Heart left ventricle (tissue), 16 donors: ENCODE data around the gene ARL6. TPM values are rescaled to one million over a fixed set of nuclear protein-coding genes. Genes with fewer than 3 reads are reported as not detected.

Experiments
- ATAC-seq, 4 donors: fragments of 200-7000 bp; cut with Tn5 transposase; one replicate each; pipeline ENCODE4 v1.9.1; 2020 to 2022; ENCODE audit warnings: moderate library complexity in 4 of 4, mild to moderate bottlenecking in 3 of 4, moderate number of reproducible peaks in 1 of 4
- DNase-seq, 5 donors: peaks; one replicate each; pipeline ENCODE4 v3.0.0-alpha.2; 2020
- H3K27ac ChIP-seq, 12 donors: fragments of 200-600 bp; sonication (generic) in 4 of 12; one replicate each; pipeline versions ENCODE4 v1.5.0 to v1.8.0; 2016 to 2022; ENCODE audit warnings: mild to moderate bottlenecking in 2 of 12
- H3K27me3 ChIP-seq, 9 donors: fragments of 200-600 bp; sonication (generic) in 2 of 9; one replicate each; pipeline versions ENCODE4 v1.5.1 to v1.8.0; 2016 to 2022; ENCODE audit warnings: mild to moderate bottlenecking in 3 of 9
- H3K36me3 ChIP-seq, 9 donors: fragments of 200-600 bp; sonication (generic) in 2 of 9; one replicate each; pipeline versions ENCODE4 v1.5.0 to v1.8.0; 2018 to 2022; ENCODE audit warnings: mild to moderate bottlenecking in 2 of 9
- H3K4me1 ChIP-seq, 12 donors: fragments of 200-600 bp; sonication (generic) in 4 of 12; one replicate each; pipeline versions ENCODE4 v1.5.0 to v1.8.0; 2016 to 2022; ENCODE audit warnings: mild to moderate bottlenecking in 3 of 12
- H3K4me3 ChIP-seq, 12 donors: fragments of 200-600 bp; sonication (generic) in 4 of 12; one replicate each; pipeline versions ENCODE4 v1.5.0 to v1.8.0; 2017 to 2022; ENCODE audit warnings: mild to moderate bottlenecking in 9 of 12, moderate library complexity in 4 of 12
- H3K9me3 ChIP-seq, 12 donors: fragments of 200-600 bp; sonication (generic) in 4 of 12; one replicate each; pipeline versions ENCODE4 v1.5.0 to v1.8.0; 2016 to 2022; ENCODE audit warnings: mild to moderate bottlenecking in 1 of 12
- POLR2A ChIP-seq, 2 donors: fragments of 450-650 bp; IDR thresholded peaks; one replicate each; pipeline ENCODE4 v1.6.1; 2017; ENCODE audit warnings: antibody characterized with exemption in 2 of 2, mild to moderate bottlenecking in 2 of 2, moderate library complexity in 2 of 2
- WGBS, 4 donors: extraction: QIAGEN DNeasy Blood & Tissue Kit in 2 of 4; methylation state at CpG; one replicate each; pipeline versions ENCODE4 v1.1.5 to v1.1.7; 2013 to 2018; 5-methylcytosine and 5-hydroxymethylcytosine counted together
- intact Hi-C, 10 donors: fragments of 100-400 bp; cut with DNase I; formaldehyde crosslinking; loops; one replicate each; pipeline versions ENCODE4 v1.11.1 to v1.14.2; 2022
- polyA plus RNA-seq, 2 donors: library from polyadenylated mRNA; stranded (reverse); fragments of 200-250 nt; gene quantifications; one replicate each; pipeline ENCODE4 v1.2.3, GENCODE V29; 2013
- total RNA-seq, 9 donors: library from RNA; depleted of rRNA in 2 of 9; stranded (reverse); fragments of >200 nt in 2 of 9; fragmentation: NEBNext Ultra II Directional in 3 of 9; extraction: Animal tissue kit (Norgen Biotek cat#: 25700) in 3 of 9; gene quantifications; one replicate each; pipeline versions ENCODE4 v1.1.0 to v1.2.4, GENCODE V29; 2016 to 2023
- TF ChIP-seq, protein P1 (sequence below), 12 donors: fragments of 200-600 bp; sonication (generic) in 4 of 12; IDR thresholded peaks; one replicate each; pipeline versions ENCODE4 v1.5.0 to v1.8.0; 2018 to 2022; ENCODE audit warnings: antibody characterized with exemption in 12 of 12, mild to moderate bottlenecking in 5 of 12
- donor health status: ischemic (EF 13 %, LVEDD 7.1; RV severe dilation, severe dysfunction).
- donor health status: healthy with polysubstance abuse.
- donor health status: DM: no; HTN: yes; CAD: no.
- donor health status: DM: no; HTN: no; CAD: no.
- donor health status: ischemic (EF 25% LVEDD 6.9; RV normal size, moderate dysfunction).
- donor health status: ischemic (EF 25% LVEDD 5.7; RV mildly dilated, moderate dysfunction).
- donor health status: healthy.
- donor health status: DM: yes; HTN: yes; CAD: no.
- donor health status: ischemic (EF 35%, LVEDD 5.7; RV mildly dilated, moderate dysfunction).
- donor health status: nonischemic (EF 11% LVEDD 7.7; RV severe dilation, severe dysfunction).
- donor health status: DM: yes; HTN: yes; CAD: no.
- donor health status: PGD.
- donor health status: ischemic (EF 29% LVEDD 5.4; RV normal size, mild dysfunction).
- donor health status: nonischemic (EF 23%, LVEDD 6.1; RV moderate dilation, normal function).

ARL6 gene
- total and polyA plus RNA-seq, 11 donors: 1.3 to 6.0 (median 3.9) TPM

DNA sequence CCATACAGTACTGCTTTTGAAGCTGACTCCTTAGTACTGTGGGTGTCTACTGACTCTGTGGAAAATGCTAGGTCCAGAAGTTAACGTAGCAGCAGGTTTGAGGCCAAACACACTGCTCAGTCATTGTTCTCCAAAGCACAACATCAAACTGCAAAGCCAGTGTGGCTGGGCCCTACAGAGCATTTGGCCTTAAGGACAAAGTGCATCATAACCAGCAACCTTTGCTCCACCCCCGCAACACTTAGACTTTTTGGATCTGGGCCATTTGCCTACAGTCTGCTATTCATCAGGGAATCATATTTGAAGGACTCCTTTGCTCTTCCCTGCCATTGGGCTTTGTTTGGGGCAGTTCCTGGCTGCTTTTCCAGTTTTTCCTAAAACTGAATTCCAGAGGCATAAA is 43.1 kb upstream of the ARL6 start:
- TF ChIP-seq POLR2A (IDR thresholded peaks at IDR 0.05): no peak
- TF ChIP-seq, protein P1, sequence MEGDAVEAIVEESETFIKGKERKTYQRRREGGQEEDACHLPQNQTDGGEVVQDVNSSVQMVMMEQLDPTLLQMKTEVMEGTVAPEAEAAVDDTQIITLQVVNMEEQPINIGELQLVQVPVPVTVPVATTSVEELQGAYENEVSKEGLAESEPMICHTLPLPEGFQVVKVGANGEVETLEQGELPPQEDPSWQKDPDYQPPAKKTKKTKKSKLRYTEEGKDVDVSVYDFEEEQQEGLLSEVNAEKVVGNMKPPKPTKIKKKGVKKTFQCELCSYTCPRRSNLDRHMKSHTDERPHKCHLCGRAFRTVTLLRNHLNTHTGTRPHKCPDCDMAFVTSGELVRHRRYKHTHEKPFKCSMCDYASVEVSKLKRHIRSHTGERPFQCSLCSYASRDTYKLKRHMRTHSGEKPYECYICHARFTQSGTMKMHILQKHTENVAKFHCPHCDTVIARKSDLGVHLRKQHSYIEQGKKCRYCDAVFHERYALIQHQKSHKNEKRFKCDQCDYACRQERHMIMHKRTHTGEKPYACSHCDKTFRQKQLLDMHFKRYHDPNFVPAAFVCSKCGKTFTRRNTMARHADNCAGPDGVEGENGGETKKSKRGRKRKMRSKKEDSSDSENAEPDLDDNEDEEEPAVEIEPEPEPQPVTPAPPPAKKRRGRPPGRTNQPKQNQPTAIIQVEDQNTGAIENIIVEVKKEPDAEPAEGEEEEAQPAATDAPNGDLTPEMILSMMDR (IDR thresholded peaks at IDR 0.05): no peak
- WGBS, 4 donors: 64 to 80% (median 73%) methylated on average over 2 of the region's 2 CpGs

DNA sequence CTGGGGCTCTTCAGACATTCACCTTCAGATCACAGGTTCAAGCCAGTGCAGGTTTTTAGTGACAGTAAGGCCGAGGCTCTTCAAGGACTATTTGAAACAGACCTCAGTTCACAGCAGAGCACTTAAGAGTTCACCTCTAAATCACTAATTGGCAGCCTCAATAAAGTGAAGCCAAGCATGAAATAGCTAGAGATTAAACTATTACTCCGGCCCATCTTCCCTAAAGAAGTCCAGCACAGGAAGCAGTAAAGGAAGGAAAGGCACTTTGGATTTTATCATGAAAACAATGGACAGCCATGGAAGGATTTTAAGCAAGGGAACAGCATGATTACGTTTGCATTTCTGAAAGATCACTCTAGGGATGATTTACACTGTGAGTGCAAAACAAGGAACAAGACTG is 27.6 kb upstream of the ARL6 start:
- no peak overlapping the region for H3K4me3 ChIP-seq
- no peak for TF ChIP-seq POLR2A (IDR thresholded peaks at IDR 0.05)
- TF ChIP-seq, protein P1 (IDR thresholded peaks at IDR 0.05): no peak
- no peaks in the 10 kb centered on the region for H3K27me3 ChIP-seq
- H3K27ac ChIP-seq: no peak overlapping the region
- 43 to 56% (median 49%) methylated on average over 3 of the region's 3 CpGs for WGBS, 4 donors
- H3K4me1 ChIP-seq: no peaks in the 10 kb centered on the region
- DNase-seq: no peak
- no peak for ATAC-seq
- H3K36me3 ChIP-seq: no peaks in the 10 kb centered on the region
- intact Hi-C loops: no loop called here
- H3K9me3 ChIP-seq: no peaks in the 10 kb centered on the region

More for the DNA sequence above, 43.1 kb upstream of the ARL6 start:
- ATAC-seq (no peak), DNase-seq (no peak)
- Histone ChIP-seq H3K27ac (no peak overlapping the region), H3K9me3 (no peaks in the 10 kb centered on the region), H3K27me3 (peaks cover 0 to 5% (median 0%) of the 10 kb centered on the region in 9 donors), H3K4me1 (no peaks in the 10 kb centered on the region), H3K36me3 (no peaks in the 10 kb centered on the region), H3K4me3 (no peak overlapping the region)
- intact Hi-C loops: loop anchor here in 2 of 10 donors (10.0 kb wide), 1 partner anchor 857 kb away; no protein-coding TSS in a partner anchor

DNA sequence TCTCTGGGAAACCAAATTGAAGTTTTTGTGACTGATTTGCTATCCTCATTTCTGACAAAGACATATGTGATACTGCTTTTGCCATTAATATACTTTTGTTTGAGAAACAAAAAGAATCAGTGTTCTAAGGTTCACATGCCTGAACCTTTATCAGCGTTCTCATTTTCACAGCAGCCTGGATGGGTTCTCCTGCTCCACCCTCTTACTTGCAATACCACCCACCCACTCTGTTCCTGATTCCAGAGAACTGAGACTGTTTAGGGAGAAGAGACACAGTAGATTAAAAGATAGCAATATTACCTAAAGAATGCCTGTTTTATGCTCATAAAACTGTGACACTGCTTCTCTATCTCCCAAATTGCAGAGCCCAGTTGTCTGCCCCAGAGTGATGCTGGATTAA is 25.8 kb upstream of the ARL6 start:
- ATAC-seq (no peak), DNase-seq (no peak)
- intact Hi-C loops: no loop called here
- Histone ChIP-seq H3K4me1 (no peaks in the 10 kb centered on the region), H3K36me3 (no peaks in the 10 kb centered on the region), H3K27me3 (no peaks in the 10 kb centered on the region), H3K27ac (no peak overlapping the region), H3K9me3 (no peaks in the 10 kb centered on the region), H3K4me3 (no peak overlapping the region)
- WGBS, 4 donors: 48 to 71% (median 57%) methylated on average over 1 of the region's 1 CpG
- TF ChIP-seq, protein P1 (IDR thresholded peaks at IDR 0.05): no peak
- no peak for TF ChIP-seq POLR2A (IDR thresholded peaks at IDR 0.05)

DNA sequence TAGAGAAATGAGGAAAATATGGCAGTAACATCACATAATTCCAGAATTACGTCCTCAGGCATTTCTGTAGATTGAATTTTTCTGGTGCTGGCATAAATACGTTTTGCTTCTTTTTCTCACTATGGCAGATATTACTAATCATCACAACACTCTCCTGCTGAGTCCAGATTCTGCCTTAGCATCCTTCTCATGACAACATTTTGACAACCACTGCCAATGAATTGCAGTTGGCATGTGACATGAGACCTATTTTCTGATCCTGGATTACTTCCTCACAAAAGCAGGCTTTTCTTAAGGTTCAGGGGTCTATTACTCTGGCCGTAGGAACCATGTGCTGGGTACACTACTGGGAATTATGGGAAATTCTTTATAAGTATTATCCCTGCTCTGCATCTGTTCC is 22.5 kb upstream of the ARL6 start:
- TF ChIP-seq, protein P1 (IDR thresholded peaks at IDR 0.05): no peak
- no peak for TF ChIP-seq POLR2A (IDR thresholded peaks at IDR 0.05)
- Histone ChIP-seq H3K4me3 (no peak overlapping the region), H3K9me3 (no peaks in the 10 kb centered on the region), H3K4me1 (no peaks in the 10 kb centered on the region), H3K27ac (no peak overlapping the region), H3K36me3 (no peaks in the 10 kb centered on the region), H3K27me3 (no peaks in the 10 kb centered on the region)
- ATAC-seq (no peak), DNase-seq (no peak)
- WGBS, 4 donors: 79 to 84% (median 83%) methylated on average over 3 of the region's 3 CpGs
- intact Hi-C loops: no loop called here
